IPS DF 19.7 (cell line): ENCODE measurements around the gene CST4.
A peak's percentile ranks its signal among the peaks of the same experiment; 100 is the strongest.
"Not testable (repeated sequence)": the region's sequence is repeated elsewhere in the genome, so short reads cannot be mapped to it uniquely, and the experiment has no call there.

Experiments
- DNase-seq: peaks from one replicate; pipeline ENCODE4 v3.0.0-alpha.2; 2013; ENCODE audit warnings: low read depth, low spot score

The CST4 gene

GRCh38 chr20:23641936-23642751, 46.7 kb downstream of the CST4 start:
- DNase-seq = no peak

- no peak for DNase-seq
Observed at GRCh38 chr20:23640671-23641667, 47.9 kb downstream of the CST4 start.

GRCh38 chr20:23640018-23640601, 48.7 kb downstream of the CST4 start:
- no peak for DNase-seq

- no peak for DNase-seq
Observed at GRCh38 chr20:23639490-23639958, 49.3 kb downstream of the CST4 start.

DNA sequence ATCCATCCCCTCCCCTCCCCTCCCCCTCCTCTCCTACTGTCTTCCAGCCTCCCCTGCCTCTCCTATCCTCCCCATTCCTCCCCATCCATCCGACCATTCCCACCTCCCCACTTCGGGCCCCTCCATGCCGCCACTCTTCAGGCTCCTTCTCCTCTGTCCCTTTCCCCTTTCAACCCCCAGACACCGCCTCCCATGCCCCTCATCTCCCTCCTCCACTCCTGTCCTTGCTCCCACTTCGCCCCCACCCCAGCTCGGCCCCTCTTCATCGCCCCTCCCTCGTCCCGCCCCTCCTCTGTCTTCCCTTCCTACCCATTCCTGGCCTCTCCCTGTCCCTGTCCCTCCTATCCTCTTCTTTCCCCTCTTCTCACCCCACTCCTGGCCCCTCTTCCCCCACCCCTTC, 50.5 kb downstream of the CST4 start:
- no peak for DNase-seq

DNA sequence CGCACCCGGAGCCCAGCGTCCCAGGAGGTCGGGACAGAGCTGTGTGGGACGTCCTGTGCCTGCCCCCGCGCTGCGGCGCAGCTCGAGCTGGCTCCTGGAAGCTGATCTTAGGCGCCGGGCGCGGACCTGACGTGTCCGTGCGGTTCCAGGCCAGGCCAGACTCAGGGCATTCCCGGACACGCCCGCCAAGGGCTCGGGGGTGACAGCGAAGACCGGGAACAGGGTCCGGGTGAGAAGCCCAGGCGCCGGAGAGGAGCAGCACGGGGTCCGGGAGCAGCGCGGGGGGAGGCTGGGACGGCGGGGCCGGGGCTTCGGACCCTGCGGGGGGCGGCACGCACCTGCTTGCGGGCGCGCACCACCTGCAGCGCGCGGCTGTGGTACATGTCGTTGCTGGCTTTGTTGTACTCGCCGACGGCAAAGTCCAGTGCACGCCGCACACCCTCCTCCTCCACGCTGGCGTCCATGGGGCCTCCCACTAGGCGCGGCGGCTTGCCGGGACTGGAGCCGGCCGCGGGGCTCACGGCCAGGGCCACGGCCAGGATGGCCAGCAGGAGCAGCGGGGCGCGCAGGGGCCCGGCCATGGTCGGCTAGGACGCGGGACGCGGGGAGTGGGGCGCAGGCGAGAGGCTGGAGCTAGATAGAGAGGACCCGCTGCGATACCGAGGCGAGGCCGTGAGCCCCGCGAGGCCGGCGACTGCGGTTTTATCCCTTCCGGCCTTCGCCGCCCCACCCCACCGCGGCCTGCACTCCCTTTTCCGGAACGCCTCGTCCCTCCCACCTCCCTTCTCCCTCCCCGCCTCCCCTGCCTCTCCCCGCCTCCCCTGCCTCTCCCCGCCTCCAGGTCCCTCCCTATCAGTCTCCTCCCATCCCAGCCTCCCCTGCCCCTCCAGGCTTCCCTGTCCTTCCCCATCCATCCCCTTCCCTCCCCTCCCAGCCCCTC, 51.3 kb downstream of the CST4 start, which contains the start of gene CST3:
CST3 (minus strand) TSS at position 674 of the 940 bp plus-strand sequence; CDS start at position 581, 93 bp downstream.
- DNase-seq = peak; percentile 50

GRCh38 chr20:23636908-23637281, 51.9 kb downstream of the CST4 start:
- DNase-seq = no peak

GRCh38 chr20:23636182-23636907, 52.5 kb downstream of the CST4 start:
- DNase-seq = no peak

- DNase-seq = not testable (repeated sequence)
Observed at GRCh38 chr20:23635768-23636090, 53.1 kb downstream of the CST4 start.
